IPS-15b (cell line): Measurements from ENCODE around the gene RASA4.
"Not testable (repeated sequence)": the region's sequence is repeated elsewhere in the genome, so short reads cannot be mapped to it uniquely, and the experiment has no call there.

Source experiments
- H3K27me3 ChIP-seq: one replicate; pipeline ENCODE4 v1.6.1; 2013; ENCODE audit warnings: low read length; ENCODE audit not compliant: control insufficient read depth, insufficient read depth
- H3K36me3 ChIP-seq: one replicate; pipeline ENCODE4 v1.6.1; 2013; ENCODE audit warnings: low read length; ENCODE audit not compliant: control insufficient read depth, insufficient read depth
- H3K4me1 ChIP-seq: one replicate; pipeline ENCODE4 v1.6.1; 2013; ENCODE audit warnings: mild to moderate bottlenecking, low read length; ENCODE audit not compliant: control insufficient read depth, insufficient read depth
- H3K4me3 ChIP-seq: one replicate; pipeline ENCODE4 v1.5.1; 2013; ENCODE audit warnings: low read depth, low read length
- H3K9ac ChIP-seq: one replicate; pipeline ENCODE4 v1.6.1; 2013; ENCODE audit warnings: low read depth, mild to moderate bottlenecking, low read length
- H3K9me3 ChIP-seq: one replicate; pipeline ENCODE4 v1.6.1; 2013; ENCODE audit warnings: mild to moderate bottlenecking, low read length; ENCODE audit not compliant: control insufficient read depth, insufficient read depth

Gene RASA4

GRCh38 chr7:102531583-102531982 lies 85.0 kb downstream of the RASA4 start:
- H3K27me3 ChIP-seq, H3K36me3 ChIP-seq, H3K4me1 ChIP-seq, H3K9ac ChIP-seq, H3K4me3 ChIP-seq, H3K9me3 ChIP-seq: not testable (repeated sequence)

GRCh38 chr7:102527822-102528793 lies 88.4 kb downstream of the RASA4 start:
- H3K4me3 ChIP-seq, H3K36me3 ChIP-seq, H3K4me1 ChIP-seq, H3K27me3 ChIP-seq, H3K9me3 ChIP-seq, H3K9ac ChIP-seq: not testable (repeated sequence)

DNA sequence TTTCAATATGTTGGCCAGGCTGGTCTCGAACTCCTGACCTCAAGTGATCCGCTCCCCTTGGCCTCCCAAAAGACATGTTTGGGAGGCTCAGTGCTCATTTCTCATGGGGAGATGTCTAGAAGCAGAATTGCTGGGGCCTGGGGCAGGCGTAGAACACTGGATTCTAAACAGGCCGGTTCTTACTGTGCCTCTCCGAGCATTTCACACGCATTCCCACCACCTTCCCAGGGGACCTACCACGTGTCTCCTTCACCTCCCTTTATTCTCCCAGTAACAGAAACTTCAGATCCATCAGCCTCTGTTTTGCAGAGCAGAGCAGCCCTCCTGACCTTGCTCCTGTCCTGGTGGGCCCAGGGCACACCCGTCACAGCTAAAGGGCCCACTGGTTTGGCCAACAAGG lies 89.4 kb downstream of the RASA4 start:
- not testable (repeated sequence) for H3K9ac ChIP-seq, H3K27me3 ChIP-seq, H3K4me3 ChIP-seq, H3K9me3 ChIP-seq, H3K36me3 ChIP-seq, H3K4me1 ChIP-seq

GRCh38 chr7:102524803-102525202 lies 91.8 kb downstream of the RASA4 start:
- not testable (repeated sequence) for H3K36me3 ChIP-seq, H3K27me3 ChIP-seq, H3K4me3 ChIP-seq, H3K9me3 ChIP-seq, H3K4me1 ChIP-seq, H3K9ac ChIP-seq
